Progenitor cell of endocrine pancreas (in vitro differentiated cells): ENCODE data around the gene MRPS18A. TPM values are rescaled to one million over a fixed set of nuclear protein-coding genes. Genes with fewer than 3 reads are reported as not detected.

Experiments
- DNase-seq: peaks from one replicate; pipeline ENCODE4 v3.0.0; 2021; ENCODE audit warnings: low spot score; ENCODE audit not compliant: unreplicated experiment
- H3K27ac Mint-ChIP-seq: 2 replicates; pipeline ENCODE4 v1.8.0; 2021; ENCODE audit warnings: mild to moderate bottlenecking, moderate library complexity, mixed read lengths
- H3K27me3 Mint-ChIP-seq: 2 replicates; pipeline ENCODE4 v1.8.0; 2021; ENCODE audit warnings: mixed read lengths
- H3K36me3 Mint-ChIP-seq: 2 replicates; pipeline ENCODE4 v1.8.0; 2022; ENCODE audit warnings: mixed read lengths; ENCODE audit not compliant: insufficient read depth
- H3K4me1 Mint-ChIP-seq: 2 replicates; pipeline ENCODE4 v1.8.0; 2021; ENCODE audit warnings: low read depth, mixed read lengths
- H3K4me3 Mint-ChIP-seq: 2 replicates; pipeline ENCODE4 v1.8.0; 2021; ENCODE audit warnings: low read depth, mild to moderate bottlenecking, moderate library complexity, mixed read lengths
- H3K9me3 Mint-ChIP-seq: 2 replicates; pipeline ENCODE4 v1.8.0; 2021; ENCODE audit warnings: low read depth, mixed read lengths
- CTCF ChIP-seq: fragments of 200-600 bp; sonication (generic); IDR thresholded peaks from one replicate; pipeline ENCODE4 v1.5.0; 2021; ENCODE audit warnings: antibody characterized with exemption, mild to moderate bottlenecking; ENCODE audit not compliant: unreplicated experiment
- total RNA-seq: library from RNA; stranded (reverse); gene quantifications from 2 replicates; pipeline ENCODE4 v1.2.1, GENCODE V29; 2021

MRPS18A gene
- total RNA-seq, 1 donor from 2014 or later: 41.9 TPM

DNA sequence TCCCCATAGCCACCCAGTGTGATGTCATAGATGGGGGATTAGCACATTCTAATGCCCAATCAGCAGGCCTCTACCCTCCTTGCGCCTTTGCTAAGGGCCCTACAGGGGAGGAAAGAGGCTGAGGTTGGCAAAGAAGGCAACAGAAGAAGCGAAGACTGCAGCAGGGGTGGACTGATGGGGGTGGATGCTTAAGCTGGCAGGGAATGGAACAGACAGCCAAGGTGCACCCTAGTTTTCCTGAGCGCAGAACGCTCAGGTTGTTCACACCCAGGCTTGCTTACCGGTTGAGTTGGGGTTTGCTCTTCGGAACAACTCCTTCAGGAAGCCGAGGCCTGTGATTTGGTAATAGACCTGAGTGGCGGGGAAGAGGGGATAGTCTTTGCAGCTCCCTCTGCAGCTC, 12.7 kb downstream of the MRPS18A start:
- H3K9me3 Mint-ChIP-seq: no peaks in the 10 kb centered on the region
- H3K36me3 Mint-ChIP-seq: peaks cover 9% of the 10 kb centered on the region
- no peaks in the 10 kb centered on the region for H3K27me3 Mint-ChIP-seq
- no peak overlapping the region for H3K27ac Mint-ChIP-seq
- TF ChIP-seq CTCF: no peak
- no peaks in the 10 kb centered on the region for H3K4me1 Mint-ChIP-seq
- H3K4me3 Mint-ChIP-seq: no peak overlapping the region
- DNase-seq: no peak

DNA sequence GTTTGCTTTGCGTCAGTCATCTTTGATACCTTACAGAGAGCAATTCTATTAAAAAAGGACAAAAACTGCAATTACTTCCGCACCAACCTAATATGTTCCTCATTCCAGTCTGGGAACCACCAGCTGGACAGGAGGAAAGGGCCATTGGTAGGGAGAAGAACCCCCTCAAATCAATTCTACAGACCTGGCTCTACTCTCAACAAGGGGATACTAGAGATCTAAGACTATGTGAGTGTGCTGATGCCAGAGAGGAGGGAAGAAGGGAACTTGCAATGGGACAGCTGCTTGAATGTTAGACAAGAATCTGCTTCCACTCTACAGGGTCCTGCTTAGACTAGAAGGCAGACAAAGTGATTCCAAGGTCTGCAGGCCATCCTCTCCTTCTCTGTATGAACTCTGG, 13.3 kb downstream of the MRPS18A start:
- Mint-ChIP-seq H3K27ac (no peak overlapping the region), H3K27me3 (no peaks in the 10 kb centered on the region), H3K36me3 (peaks cover 8% of the 10 kb centered on the region), H3K4me1 (no peaks in the 10 kb centered on the region), H3K9me3 (no peaks in the 10 kb centered on the region), H3K4me3 (no peak overlapping the region)
- no peak for DNase-seq
- no peak for TF ChIP-seq CTCF

GRCh38 chr6:43673444-43674084, 14.0 kb downstream of the MRPS18A start:
- no peaks in the 10 kb centered on the region for H3K27me3 Mint-ChIP-seq
- H3K9me3 Mint-ChIP-seq: no peaks in the 10 kb centered on the region
- no peak for TF ChIP-seq CTCF
- no peak overlapping the region for H3K27ac Mint-ChIP-seq
- H3K4me1 Mint-ChIP-seq: peaks cover under 1% of the 10 kb centered on the region
- H3K4me3 Mint-ChIP-seq: no peak overlapping the region
- H3K36me3 Mint-ChIP-seq: peaks cover 8% of the 10 kb centered on the region
- DNase-seq: no peak

DNA sequence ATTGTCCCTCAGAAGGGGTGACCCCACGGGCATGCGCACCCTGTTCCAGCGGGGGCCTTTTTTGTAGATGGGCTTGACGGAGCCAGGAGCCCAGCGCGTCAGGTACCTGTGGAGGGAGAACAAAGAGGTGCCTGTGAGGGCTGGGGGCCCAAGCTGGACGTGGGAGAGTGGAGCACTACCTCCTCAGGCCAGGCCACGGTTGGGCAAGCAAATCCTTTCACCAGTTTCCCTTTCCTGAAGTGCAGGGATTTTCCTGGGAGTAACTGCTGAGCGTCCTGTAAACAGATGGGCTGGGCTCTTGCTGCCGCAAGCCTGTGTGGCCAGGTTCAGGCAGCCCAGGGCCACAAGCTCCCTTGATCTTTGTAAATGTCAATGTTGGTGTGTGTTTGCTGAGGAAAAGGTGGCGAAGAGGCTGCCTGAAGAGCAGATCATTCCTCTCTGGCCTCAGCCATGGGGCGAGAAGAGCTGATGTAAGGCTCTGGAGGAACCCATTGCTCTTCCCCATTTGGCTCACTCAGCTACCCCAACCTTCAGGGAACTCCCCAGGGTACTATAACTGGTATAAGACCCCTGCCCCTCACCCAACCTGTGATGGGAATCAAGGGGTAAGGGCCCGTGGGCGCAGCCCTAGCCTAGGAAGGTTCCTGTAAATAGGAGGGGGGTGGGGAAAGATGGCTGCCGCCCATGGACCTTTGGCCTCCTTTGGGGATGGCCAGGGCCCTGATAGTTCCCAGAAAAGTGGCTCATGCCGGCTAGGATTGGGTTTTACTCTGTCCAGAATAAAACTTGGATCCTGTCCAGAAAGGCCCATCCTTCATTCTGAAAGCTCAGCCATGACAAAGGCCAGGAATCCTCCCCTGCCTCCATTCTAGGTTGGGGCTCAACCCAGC, 15.5 kb downstream of the MRPS18A start:
- Mint-ChIP-seq H3K27me3 (no peaks in the 10 kb centered on the region), H3K36me3 (peaks cover 3% of the 10 kb centered on the region), H3K4me3 (no peak overlapping the region), H3K4me1 (peaks cover 12% of the 10 kb centered on the region), H3K27ac (peak overlapping the region; percentile 33), H3K9me3 (no peaks in the 10 kb centered on the region)
- DNase-seq: no peak
- no peak for TF ChIP-seq CTCF

DNA sequence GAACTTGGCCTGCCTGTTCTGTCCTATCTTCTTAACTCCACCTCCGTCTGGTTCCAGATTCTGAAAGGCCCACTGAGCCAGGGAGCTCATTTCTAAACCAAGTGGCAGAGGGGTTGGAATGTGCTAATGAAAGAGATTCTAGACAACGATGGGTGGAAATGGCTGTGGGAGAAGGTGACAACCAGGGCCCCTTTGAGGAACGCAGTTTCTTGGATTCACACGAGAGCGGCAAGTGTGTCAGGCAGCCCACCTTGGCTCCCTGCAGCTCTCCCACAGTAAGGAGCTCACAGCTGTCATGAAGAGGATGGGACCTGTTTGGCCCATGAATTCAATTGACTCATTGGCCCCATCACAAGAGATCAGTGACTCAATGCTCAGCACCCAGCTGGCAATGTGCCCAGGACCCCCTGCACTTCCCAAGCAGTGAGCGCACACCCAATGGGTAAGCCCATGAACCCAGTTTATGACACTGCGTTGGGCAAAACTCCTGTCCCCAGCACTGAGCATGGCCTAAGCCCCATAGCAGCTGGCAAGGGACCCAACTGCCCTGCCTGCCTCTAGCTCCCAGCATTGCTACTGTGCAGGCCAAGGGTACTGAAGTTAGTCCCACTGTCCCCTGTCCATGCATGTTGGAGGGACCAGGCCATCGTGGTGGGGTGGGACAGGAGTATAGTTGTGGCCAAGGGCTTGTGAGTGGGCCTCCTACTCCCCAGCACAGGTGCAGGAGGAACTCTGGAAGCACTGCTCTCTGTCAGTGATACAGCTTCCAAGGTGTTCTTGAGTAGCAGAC, 16.4 kb downstream of the MRPS18A start:
- Mint-ChIP-seq H3K36me3 (peaks cover 3% of the 10 kb centered on the region), H3K4me1 (peaks cover 12% of the 10 kb centered on the region), H3K27ac (no peak overlapping the region), H3K4me3 (no peak overlapping the region), H3K27me3 (peaks cover 2% of the 10 kb centered on the region), H3K9me3 (no peaks in the 10 kb centered on the region)
- DNase-seq: no peak
- TF ChIP-seq CTCF: no peak
